Measurements from ENCODE around the gene MTMR3. TPM values are rescaled to one million over a fixed set of nuclear protein-coding genes. Genes with fewer than 3 reads are reported as not detected.

Gene MTMR3
- total RNA-seq, 4 donors from 2014 or later: 52.8 to 101 (median 69.1) TPM

DNA sequence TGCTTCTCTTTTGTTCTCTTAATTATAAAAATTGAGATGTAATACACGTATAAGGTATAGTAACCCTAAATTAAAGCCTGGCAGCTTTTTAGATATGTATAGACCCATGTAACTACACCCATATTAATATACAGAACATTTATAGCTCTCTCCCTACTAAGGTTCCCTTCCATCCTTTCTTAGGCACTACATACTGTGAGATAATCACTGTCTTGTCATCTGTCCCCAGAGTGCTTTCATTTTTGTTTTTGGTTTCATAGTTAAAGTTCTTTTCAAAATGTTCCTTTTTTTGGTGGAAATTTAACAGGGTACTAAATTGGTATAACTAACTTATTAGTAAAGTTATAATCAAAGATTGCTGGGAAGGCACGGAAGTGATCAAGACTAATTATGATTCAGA is 49.2 kb downstream of the MTMR3 start:
- peaks cover 5 to 18% of the 10 kb centered on the region in 2 donors for H3K4me1 ChIP-seq
- no peak for DNase-seq
- H3K9me3 ChIP-seq: no peaks in the 10 kb centered on the region
- no peak overlapping the region for H3K27ac ChIP-seq
- 84 to 88% methylated on average over 2 of the region's 2 CpGs for WGBS, 2 donors
- no peaks in the 10 kb centered on the region for H3K27me3 ChIP-seq
- no peaks in the 10 kb centered on the region for H3K36me3 ChIP-seq
- no peak for TF ChIP-seq CTCF (IDR thresholded peaks at IDR 0.05)
- no peak for TF ChIP-seq POLR2A (IDR thresholded peaks at IDR 0.05)
- intact Hi-C loops (cut with DNase I): no loop called here
- no peak overlapping the region for H3K4me3 ChIP-seq (replicated peaks in 1 of 3)

- DNase-seq: no peak
- Histone ChIP-seq H3K9me3 (no peaks in the 10 kb centered on the region), H3K36me3 (no peaks in the 10 kb centered on the region), H3K27me3 (no peaks in the 10 kb centered on the region), H3K4me1 (peaks cover 17 to 28% of the 10 kb centered on the region in 2 donors), H3K27ac (no peak overlapping the region), H3K4me3 (replicated peaks in 1 of 3) (no peak overlapping the region)
- intact Hi-C loops (cut with DNase I): no loop called here
- WGBS, 2 donors: 95 to 97% methylated on average over 1 of the region's 1 CpG
- no peak for TF ChIP-seq CTCF (IDR thresholded peaks at IDR 0.05)
- no peak for TF ChIP-seq POLR2A (IDR thresholded peaks at IDR 0.05)
Measured at GRCh38 chr22:29933619-29934018, 50.6 kb downstream of the MTMR3 start.

- H3K36me3 ChIP-seq: no peaks in the 10 kb centered on the region
- intact Hi-C loops (cut with DNase I): no loop called here
- WGBS, 2 donors: 77 to 79% methylated on average over 2 of the region's 2 CpGs
- no peaks in the 10 kb centered on the region for H3K27me3 ChIP-seq
- no peak overlapping the region for H3K4me3 ChIP-seq (replicated peaks in 1 of 3)
- TF ChIP-seq CTCF (IDR thresholded peaks at IDR 0.05) (no peak), POLR2A (IDR thresholded peaks at IDR 0.05) (no peak)
- DNase-seq: no peak
- no peaks in the 10 kb centered on the region for H3K9me3 ChIP-seq
- peaks cover 18 to 28% of the 10 kb centered on the region in 2 donors for H3K4me1 ChIP-seq
- H3K27ac ChIP-seq: no peak overlapping the region
Measured at GRCh38 chr22:29934596-29934995, 51.6 kb downstream of the MTMR3 start.

DNA sequence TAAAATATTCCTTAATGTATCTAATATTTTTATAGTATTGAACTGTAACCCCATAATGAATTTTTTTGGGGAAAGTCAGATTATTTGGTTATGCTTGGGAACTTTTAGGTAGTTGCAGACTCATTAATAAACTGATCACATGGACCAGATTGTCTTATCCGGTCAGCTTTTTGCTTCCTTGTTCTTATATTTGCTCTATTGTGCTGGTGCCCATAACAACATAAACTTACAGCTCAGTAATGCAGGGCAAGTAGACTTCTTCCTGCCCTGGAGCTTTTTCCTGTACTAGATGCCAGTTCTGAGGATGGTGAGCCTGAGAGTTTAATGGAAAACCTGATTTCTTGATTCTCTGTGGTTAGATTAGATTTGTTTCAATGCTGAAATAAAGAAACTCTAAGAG is 53.2 kb downstream of the MTMR3 start:
- H3K27ac ChIP-seq: no peak overlapping the region
- H3K4me3 ChIP-seq (replicated peaks in 1 of 3): no peak overlapping the region
- TF ChIP-seq CTCF (IDR thresholded peaks at IDR 0.05) (no peak), POLR2A (IDR thresholded peaks at IDR 0.05) (no peak)
- 70 to 75% methylated on average over 1 of the region's 1 CpG for whole genome bisulfite sequencing, 2 donors
- H3K27me3 ChIP-seq: no peaks in the 10 kb centered on the region
- H3K9me3 ChIP-seq: no peaks in the 10 kb centered on the region
- H3K36me3 ChIP-seq: no peaks in the 10 kb centered on the region
- H3K4me1 ChIP-seq: peaks cover 18 to 28% of the 10 kb centered on the region in 2 donors
- intact Hi-C loops (cut with DNase I): no loop called here
- no peak for DNase-seq

DNA sequence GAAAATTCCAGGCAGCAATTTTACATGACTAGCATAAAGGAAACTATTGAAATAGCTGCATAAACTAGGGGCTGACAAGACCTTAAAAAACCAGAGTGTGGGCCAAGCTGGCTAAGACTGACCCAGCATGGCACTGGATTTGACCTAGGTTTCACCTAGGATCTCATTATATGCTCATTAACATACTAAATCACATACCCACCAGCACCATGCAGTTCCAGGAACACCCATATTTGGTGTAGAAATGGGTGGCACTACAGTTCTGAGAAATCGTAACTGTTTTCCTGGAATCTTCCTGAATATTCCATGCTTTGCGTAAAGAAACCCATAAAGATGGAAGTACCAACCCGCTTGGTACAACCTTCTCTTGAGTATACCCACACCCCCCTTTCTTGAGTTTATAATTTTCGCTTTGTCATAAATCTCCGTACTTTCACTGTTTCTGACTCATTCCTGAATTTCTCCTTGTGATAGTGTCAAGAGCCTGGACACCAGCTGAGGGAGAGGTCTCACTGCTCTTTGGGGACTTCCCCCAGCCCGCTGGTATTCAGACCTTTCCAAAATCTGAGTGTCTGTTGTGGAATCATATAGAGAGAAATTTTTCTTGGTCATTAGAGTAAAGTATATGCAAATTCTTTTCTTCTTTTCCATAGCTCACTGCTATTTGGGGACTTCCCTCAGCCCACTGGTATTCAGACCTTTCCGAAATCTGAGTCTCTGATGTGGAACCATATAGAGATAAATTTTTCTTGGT is 55.1 kb downstream of the MTMR3 start:
- 90 to 93% methylated on average over 7 of the region's 7 CpGs for WGBS, 2 donors
- H3K36me3 ChIP-seq: no peaks in the 10 kb centered on the region
- H3K4me3 ChIP-seq (replicated peaks in 1 of 3): no peak overlapping the region
- DNase-seq: no peak
- H3K27ac ChIP-seq: peak overlapping the region in 1 of 3 donors; percentile 20
- TF ChIP-seq POLR2A (IDR thresholded peaks at IDR 0.05) (no peak), CTCF (IDR thresholded peaks at IDR 0.05) (no peak)
- no peaks in the 10 kb centered on the region for H3K27me3 ChIP-seq
- H3K9me3 ChIP-seq: no peaks in the 10 kb centered on the region
- peaks cover 18 to 28% of the 10 kb centered on the region in 2 donors for H3K4me1 ChIP-seq
- intact Hi-C loops (cut with DNase I): no loop called here
